Stimulated activated CD4-positive, alpha-beta T cell treated with anti-CD3 and anti-CD28 coated beads, Interleukin-2, amount 100 ng/mL, for 4 hours (primary cell): ENCODE measurements around the gene CCDC152.
"Not testable (repeated sequence)": the region's sequence is repeated elsewhere in the genome, so short reads cannot be mapped to it uniquely, and the experiment has no call there.

Source experiments
- DNase-seq: peaks from one replicate; pipeline ENCODE4 v3.0.0-alpha.2; 2020; ENCODE audit warnings: low read depth

Gene CCDC152

GRCh38 chr5:42812620-42813019 is 56.0 kb downstream of the CCDC152 start:
- DNase-seq, result no peak

- DNase-seq, result no peak
Measured at GRCh38 chr5:42813533-42813932, 56.9 kb downstream of the CCDC152 start.

GRCh38 chr5:42816546-42816945 is 59.9 kb downstream of the CCDC152 start:
- DNase-seq, result not testable (repeated sequence)

GRCh38 chr5:42819745-42820144 is 63.1 kb downstream of the CCDC152 start:
- no peak for DNase-seq

GRCh38 chr5:42822548-42822947 is 65.9 kb downstream of the CCDC152 start:
- DNase-seq, result no peak

GRCh38 chr5:42824347-42824976 is 67.8 kb downstream of the CCDC152 start:
- no peak for DNase-seq

GRCh38 chr5:42825422-42826148 is 69.0 kb downstream of the CCDC152 start:
- DNase-seq, result no peak

GRCh38 chr5:42826757-42827515 is 70.3 kb downstream of the CCDC152 start:
- no peak for DNase-seq

- no peak for DNase-seq
Measured at GRCh38 chr5:42828671-42829070, 72.1 kb downstream of the CCDC152 start.

- DNase-seq, result no peak
Measured at GRCh38 chr5:42830924-42831323, 74.3 kb downstream of the CCDC152 start.

- DNase-seq, result no peak
Measured at GRCh38 chr5:42832060-42832459, 75.4 kb downstream of the CCDC152 start.

- DNase-seq, result no peak
Measured at GRCh38 chr5:42836070-42836769, 79.6 kb downstream of the CCDC152 start.

- no peak for DNase-seq
Measured at GRCh38 chr5:42837601-42838000, 81.0 kb downstream of the CCDC152 start.

GRCh38 chr5:42839196-42839595 is 82.6 kb downstream of the CCDC152 start:
- DNase-seq, result no peak

- no peak for DNase-seq
Measured at GRCh38 chr5:42840269-42840668, 83.7 kb downstream of the CCDC152 start.

- DNase-seq, result no peak
Measured at GRCh38 chr5:42840842-42841567, 84.4 kb downstream of the CCDC152 start.

GRCh38 chr5:42842921-42843641 is 86.5 kb downstream of the CCDC152 start:
- DNase-seq, result no peak

GRCh38 chr5:42843675-42844292 is 87.2 kb downstream of the CCDC152 start:
- DNase-seq, result no peak

- DNase-seq, result not testable (repeated sequence)
Measured at GRCh38 chr5:42844408-42844807, 87.8 kb downstream of the CCDC152 start.

GRCh38 chr5:42848545-42848944 is 91.9 kb downstream of the CCDC152 start:
- DNase-seq, result no peak

- DNase-seq, result no peak
Measured at GRCh38 chr5:42851481-42851880, 94.9 kb downstream of the CCDC152 start.
